Gastrocnemius medialis (tissue), 4 donors: Measurements from ENCODE around the gene MAML1.

Experiments used
- CTCF ChIP-seq, 5 experiments: fragments of 450-650 bp in 3 of 5; fragments of 200-600 bp in 2 of 5; sonication (generic) in 2 of 5; IDR thresholded peaks in 4 of 5; conservative IDR thresholded peaks in 1 of 5; 1 replicate in 4 of 5; 2 replicates in 1 of 5; pipeline ENCODE4 v1.5.1; 2016 to 2019; ENCODE audit warnings: antibody characterized with exemption in 5 of 5, mild to moderate bottlenecking in 3 of 5, moderate library complexity in 3 of 5
- POLR2A ChIP-seq, 2 donors: fragments of 450-650 bp; IDR thresholded peaks; one replicate each; pipeline ENCODE4 v1.6.1; 2017; ENCODE audit warnings: antibody characterized with exemption in 2 of 2, mild to moderate bottlenecking in 2 of 2, moderate library complexity in 2 of 2

- TF ChIP-seq CTCF (IDR thresholded peaks at IDR 0.05 in 4 of 5, conservative IDR thresholded peaks at IDR 0.05 in 1 of 5), result no peak
- no peak for TF ChIP-seq POLR2A (IDR thresholded peaks at IDR 0.05)
These were observed 44.8 kb downstream of the MAML1 start for GRCh38 chr5:179777456-179777855.
